ENCODE measurements around the gene PPAN.

PPAN gene

GRCh38 chr19:10093295-10094186 lies 12.6 kb upstream of the PPAN start:
- DNase-seq: no peak

GRCh38 chr19:10095622-10095947 lies 10.6 kb upstream of the PPAN start:
- no peak for DNase-seq

GRCh38 chr19:10095948-10096614 lies 10.1 kb upstream of the PPAN start:
- DNase-seq: peak; percentile 89

GRCh38 chr19:10096615-10096963 lies 9.6 kb upstream of the PPAN start:
- DNase-seq: no peak

- DNase-seq: no peak
Measured at GRCh38 chr19:10100163-10100785, 5.9 kb upstream of the PPAN start.

- DNase-seq: no peak
Measured at GRCh38 chr19:10102787-10103236, 3.4 kb upstream of the PPAN start.

- no peak for DNase-seq
Measured at GRCh38 chr19:10104130-10104513, 2.0 kb upstream of the PPAN start.

- no peak for DNase-seq
Measured at GRCh38 chr19:10104665-10105508, 1.3 kb upstream of the PPAN start.

GRCh38 chr19:10105509-10106099 lies 558 bp upstream of the PPAN start:
- no peak for DNase-seq

- no peak for DNase-seq
Measured at GRCh38 chr19:10107254-10107653, 1.1 kb downstream of the PPAN start.

- no peak for DNase-seq
Measured at GRCh38 chr19:10107817-10108367, 1.7 kb downstream of the PPAN start.

- DNase-seq: no peak
Measured at GRCh38 chr19:10109528-10109927, 3.4 kb downstream of the PPAN start.

GRCh38 chr19:10110076-10110971 lies 4.2 kb downstream of the PPAN start:
- DNase-seq: no peak

- DNase-seq: no peak
Measured at GRCh38 chr19:10110972-10111317, 4.8 kb downstream of the PPAN start.

- DNase-seq: no peak
Measured at GRCh38 chr19:10111405-10111811, 5.2 kb downstream of the PPAN start, which contains the start of gene P2RY11. P2RY11 (plus strand) TSS chr19:10111693; CDS start chr19:10111722, 29 bp downstream.

- DNase-seq: no peak
Measured at GRCh38 chr19:10112037-10112761, 6.0 kb downstream of the PPAN start.

- no peak for DNase-seq
Measured at GRCh38 chr19:10112895-10113591, 6.9 kb downstream of the PPAN start.

GRCh38 chr19:10113592-10113963 lies 7.4 kb downstream of the PPAN start:
- no peak for DNase-seq

GRCh38 chr19:10113964-10114650 lies 7.9 kb downstream of the PPAN start:
- DNase-seq: no peak
